ENCODE data around the gene ARPP19. TPM values are rescaled to one million over a fixed set of nuclear protein-coding genes. Genes with fewer than 3 reads are reported as not detected.

Gene ARPP19
- total RNA-seq (2022; extraction: Qiagen RNA extraction) = 86.2 to 111 TPM (median 105 TPM) in 5 replicates

DNA sequence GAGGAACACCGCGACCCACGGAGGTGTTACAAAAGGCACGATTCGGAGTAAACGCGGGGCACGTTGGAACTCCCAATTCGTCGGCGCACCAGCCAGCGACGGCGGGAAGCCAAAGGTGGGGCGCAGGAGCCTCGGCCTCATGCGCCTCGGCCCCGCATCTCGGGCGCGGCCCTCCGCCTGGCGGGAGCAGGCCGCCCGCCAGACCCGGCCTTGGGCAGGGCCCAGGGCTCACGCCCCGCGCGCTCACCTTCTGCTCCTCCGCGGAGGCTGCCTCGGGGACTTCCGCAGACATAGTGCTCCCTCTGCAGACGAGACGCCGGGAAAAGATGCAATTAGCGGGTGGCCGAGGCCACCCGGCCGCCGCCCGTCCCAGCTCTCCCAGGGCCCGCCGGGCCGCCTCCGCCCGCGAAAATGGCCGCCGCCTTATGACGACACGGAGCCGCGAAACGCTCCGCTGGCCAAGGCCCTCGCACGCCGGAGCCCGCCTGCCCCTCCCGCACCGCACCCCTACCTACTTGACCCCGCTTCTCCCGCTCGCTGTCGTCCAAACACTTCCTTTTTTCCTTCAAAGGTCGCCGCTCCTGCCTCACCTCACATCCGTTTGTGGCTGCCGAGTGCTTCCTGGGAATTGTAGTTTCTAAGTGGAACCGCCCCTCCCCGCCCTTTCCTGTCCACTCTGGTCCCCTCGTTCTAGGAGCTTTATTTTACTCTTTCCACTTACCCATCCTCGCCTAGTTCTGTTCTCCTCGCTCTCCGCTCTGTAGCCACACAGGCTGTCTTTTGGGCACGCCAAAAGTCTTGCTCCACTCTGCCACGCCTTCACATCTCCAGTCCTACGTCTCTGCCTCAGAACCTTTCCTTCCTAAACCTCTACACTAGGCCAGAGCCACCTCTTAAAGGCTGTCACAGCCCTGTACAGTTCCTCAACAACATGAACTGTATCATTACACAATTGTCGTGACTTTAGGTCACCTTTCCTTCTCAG is at the start of gene ARPP19:
ARPP19 (minus strand) TSS at position 430 of the 985 bp plus-strand sequence; CDS start at position 292, 138 bp downstream.

DNA sequence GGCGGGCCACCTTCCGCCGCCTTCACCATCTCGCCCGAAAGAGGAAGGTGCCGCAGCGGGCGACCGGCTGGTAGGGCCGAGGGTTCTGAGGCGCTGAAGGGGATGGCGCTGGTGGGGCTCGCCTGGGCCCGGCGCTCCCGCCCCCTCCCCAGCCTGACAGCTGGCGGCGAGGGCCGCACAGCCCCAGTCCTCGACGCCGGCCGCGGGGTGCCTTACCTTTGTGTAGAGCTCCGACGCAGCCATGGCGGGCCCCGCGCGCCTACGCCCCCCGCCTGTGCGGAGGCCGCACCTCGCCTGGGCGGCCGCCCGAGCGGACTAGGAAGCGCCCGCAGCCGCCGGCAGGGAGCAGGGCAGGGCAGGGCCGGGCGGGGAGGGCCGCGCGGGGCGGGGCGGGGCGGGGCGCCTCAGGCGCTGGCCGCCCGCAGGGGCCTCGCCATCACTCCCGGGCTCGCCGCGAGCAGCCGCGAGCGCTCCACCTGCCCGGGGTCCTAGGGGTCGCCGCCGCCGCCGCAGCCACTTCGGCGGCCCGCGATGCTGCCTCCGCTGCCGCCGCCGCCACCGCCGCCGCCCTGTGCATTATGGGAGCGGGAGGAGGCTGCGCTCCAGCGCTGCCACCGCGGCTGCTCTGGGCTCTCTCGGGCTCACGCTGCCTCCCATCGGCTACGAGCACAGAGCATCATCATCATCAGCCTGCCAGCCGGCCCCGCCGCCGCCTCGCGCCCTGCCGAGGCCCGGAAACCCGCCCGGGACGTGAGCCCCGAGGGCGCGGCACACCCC is 40.1 kb downstream of the ARPP19 start, which contains the start of gene MYO5A:
MYO5A (minus strand) TSS at position 317 of the 777 bp plus-strand sequence; CDS start at position 243, 74 bp downstream.

Other genes with a start within 250 kb of the ARPP19 start
- gene MYO5A, start 40.1 kb downstream of the ARPP19 start, total RNA-seq (2022; extraction: Qiagen RNA extraction) = 19.5 to 32.0 TPM (median 25.9 TPM) in 5 replicates
- gene ATOSA, start 110.4 kb upstream of the ARPP19 start, total RNA-seq (2022; extraction: Qiagen RNA extraction) = 8.0 to 11.2 TPM (median 9.1 TPM) in 5 replicates
- gene ONECUT1, start 221.3 kb upstream of the ARPP19 start, total RNA-seq (2022; extraction: Qiagen RNA extraction) = 0.15 to 0.30 TPM (median 0.23 TPM) in 5 replicates